ENCODE results near the gene TLX1.

GRCh38 chr10:101162677-101163076, 31.6 kb downstream of the TLX1 start:
- TF ChIP-seq ZBTB1 (tag by site-specific recombination; IDR thresholded peaks at IDR 0.05) = no peak
- TF ChIP-seq CTCF (tag by site-specific recombination; IDR thresholded peaks at IDR 0.05) = no peak
- TF ChIP-seq ZNF350 (tag by site-specific recombination; IDR thresholded peaks at IDR 0.05) = no peak
- no peak for TF ChIP-seq PBX3 (CRISPR knock-in tag; IDR thresholded peaks at IDR 0.05)
